Measurements from ENCODE around the gene RAB9A.
"Not testable (repeated sequence)": the region's sequence is repeated elsewhere in the genome, so short reads cannot be mapped to it uniquely, and the experiment has no call there.

DNA sequence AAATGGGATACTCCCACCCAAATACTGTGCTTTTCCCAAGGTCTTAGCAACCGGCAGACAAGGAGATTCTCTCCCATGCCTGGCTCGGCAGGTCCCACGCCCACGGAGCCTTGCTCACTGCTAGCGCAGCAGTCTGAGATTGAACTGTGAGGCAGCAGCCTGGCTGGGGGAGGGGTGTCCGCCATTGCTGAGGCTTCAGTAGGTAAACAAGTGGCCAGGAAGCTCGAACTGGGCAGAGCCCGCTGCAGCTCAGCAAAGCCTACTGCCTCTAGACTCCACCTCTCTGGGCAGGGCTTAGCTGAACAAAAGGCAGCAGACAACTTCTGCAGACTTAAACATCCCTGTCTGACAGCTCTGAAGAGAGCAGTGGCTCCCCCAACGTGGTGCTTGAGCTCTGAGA is 36.0 kb downstream of the RAB9A start:
- TF ChIP-seq, protein P1, sequence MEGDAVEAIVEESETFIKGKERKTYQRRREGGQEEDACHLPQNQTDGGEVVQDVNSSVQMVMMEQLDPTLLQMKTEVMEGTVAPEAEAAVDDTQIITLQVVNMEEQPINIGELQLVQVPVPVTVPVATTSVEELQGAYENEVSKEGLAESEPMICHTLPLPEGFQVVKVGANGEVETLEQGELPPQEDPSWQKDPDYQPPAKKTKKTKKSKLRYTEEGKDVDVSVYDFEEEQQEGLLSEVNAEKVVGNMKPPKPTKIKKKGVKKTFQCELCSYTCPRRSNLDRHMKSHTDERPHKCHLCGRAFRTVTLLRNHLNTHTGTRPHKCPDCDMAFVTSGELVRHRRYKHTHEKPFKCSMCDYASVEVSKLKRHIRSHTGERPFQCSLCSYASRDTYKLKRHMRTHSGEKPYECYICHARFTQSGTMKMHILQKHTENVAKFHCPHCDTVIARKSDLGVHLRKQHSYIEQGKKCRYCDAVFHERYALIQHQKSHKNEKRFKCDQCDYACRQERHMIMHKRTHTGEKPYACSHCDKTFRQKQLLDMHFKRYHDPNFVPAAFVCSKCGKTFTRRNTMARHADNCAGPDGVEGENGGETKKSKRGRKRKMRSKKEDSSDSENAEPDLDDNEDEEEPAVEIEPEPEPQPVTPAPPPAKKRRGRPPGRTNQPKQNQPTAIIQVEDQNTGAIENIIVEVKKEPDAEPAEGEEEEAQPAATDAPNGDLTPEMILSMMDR (IDR thresholded peaks at IDR 0.05 in 8 of 11, conservative IDR thresholded peaks at IDR 0.05 in 3 of 11) = not testable (repeated sequence)
- TF ChIP-seq POLR2A (IDR thresholded peaks at IDR 0.05) = not testable (repeated sequence)
